ENCODE measurements around the gene ARHGEF16.

The ARHGEF16 gene

GRCh38 chr1:3439346-3440299 lies 14.8 kb upstream of the ARHGEF16 start:
- no peak for DNase-seq

GRCh38 chr1:3440300-3440681 lies 14.2 kb upstream of the ARHGEF16 start:
- no peak for DNase-seq

- DNase-seq = no peak
These were observed 13.6 kb upstream of the ARHGEF16 start for GRCh38 chr1:3440711-3441409.

- DNase-seq = no peak
These were observed 13.0 kb upstream of the ARHGEF16 start for GRCh38 chr1:3441410-3441847.

GRCh38 chr1:3441880-3442279 lies 12.6 kb upstream of the ARHGEF16 start:
- DNase-seq = no peak

- DNase-seq = no peak
These were observed 12.1 kb upstream of the ARHGEF16 start for GRCh38 chr1:3442331-3442730.

GRCh38 chr1:3442901-3443300 lies 11.6 kb upstream of the ARHGEF16 start:
- no peak for DNase-seq

GRCh38 chr1:3443807-3444206 lies 10.7 kb upstream of the ARHGEF16 start:
- DNase-seq = no peak

- no peak for DNase-seq
These were observed 10.2 kb upstream of the ARHGEF16 start for GRCh38 chr1:3444298-3444697.

GRCh38 chr1:3444736-3445135 lies 9.7 kb upstream of the ARHGEF16 start:
- DNase-seq = no peak

- DNase-seq = no peak
These were observed 4.1 kb upstream of the ARHGEF16 start for GRCh38 chr1:3450202-3450863.

- no peak for DNase-seq
These were observed 3.5 kb upstream of the ARHGEF16 start for GRCh38 chr1:3450983-3451382.

- no peak for DNase-seq
These were observed 2.2 kb upstream of the ARHGEF16 start for GRCh38 chr1:3451994-3452865.

- no peak for DNase-seq
These were observed 1.6 kb upstream of the ARHGEF16 start for GRCh38 chr1:3452866-3453175.

- peak; percentile 76 for DNase-seq
These were observed 1.2 kb upstream of the ARHGEF16 start for GRCh38 chr1:3453203-3453761.

GRCh38 chr1:3454811-3455618 lies 550 bp downstream of the ARHGEF16 start:
- DNase-seq = peak; percentile 10

- DNase-seq = no peak
These were observed 1.4 kb downstream of the ARHGEF16 start for GRCh38 chr1:3455670-3456448.

- DNase-seq = no peak
These were observed 2.0 kb downstream of the ARHGEF16 start for GRCh38 chr1:3456449-3456963.

GRCh38 chr1:3456964-3457909 lies 2.8 kb downstream of the ARHGEF16 start:
- DNase-seq = no peak
